ENCODE data around the gene ABCA10.

The ABCA10 gene

GRCh38 chr17:69164206-69164605, 64.4 kb downstream of the ABCA10 start:
- DNase-seq (ENCODE audit: low spot score) = no peak

- DNase-seq (ENCODE audit: low spot score) = no peak
These were observed 69.2 kb downstream of the ABCA10 start for GRCh38 chr17:69159418-69159817.

GRCh38 chr17:69154267-69154666, 74.4 kb downstream of the ABCA10 start:
- no peak for DNase-seq (ENCODE audit: low spot score)

GRCh38 chr17:69150333-69150732, 78.3 kb downstream of the ABCA10 start:
- DNase-seq (ENCODE audit: low spot score) = no peak

DNA sequence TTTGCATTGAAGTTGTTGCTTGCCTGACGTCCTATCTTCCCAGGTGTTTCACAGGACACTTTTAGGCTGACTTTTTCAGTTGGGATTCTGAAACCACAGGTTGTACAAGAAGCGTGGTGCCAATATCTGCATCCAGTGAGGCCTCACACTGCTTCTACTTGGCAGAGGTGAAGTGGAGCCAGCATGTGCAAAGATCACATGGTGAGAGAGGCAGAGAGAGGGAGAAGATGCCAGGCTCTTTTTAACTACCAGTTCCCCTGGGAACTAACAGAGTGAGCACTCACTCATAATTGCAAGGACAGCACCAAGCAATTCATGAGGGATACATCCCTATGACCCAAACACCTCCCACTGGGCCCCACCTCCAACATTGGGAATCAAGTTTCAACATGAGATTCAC, 81.2 kb downstream of the ABCA10 start:
- no peak for DNase-seq (ENCODE audit: low spot score)

GRCh38 chr17:69144331-69145255, 84.0 kb downstream of the ABCA10 start:
- DNase-seq (ENCODE audit: low spot score) = no peak

DNA sequence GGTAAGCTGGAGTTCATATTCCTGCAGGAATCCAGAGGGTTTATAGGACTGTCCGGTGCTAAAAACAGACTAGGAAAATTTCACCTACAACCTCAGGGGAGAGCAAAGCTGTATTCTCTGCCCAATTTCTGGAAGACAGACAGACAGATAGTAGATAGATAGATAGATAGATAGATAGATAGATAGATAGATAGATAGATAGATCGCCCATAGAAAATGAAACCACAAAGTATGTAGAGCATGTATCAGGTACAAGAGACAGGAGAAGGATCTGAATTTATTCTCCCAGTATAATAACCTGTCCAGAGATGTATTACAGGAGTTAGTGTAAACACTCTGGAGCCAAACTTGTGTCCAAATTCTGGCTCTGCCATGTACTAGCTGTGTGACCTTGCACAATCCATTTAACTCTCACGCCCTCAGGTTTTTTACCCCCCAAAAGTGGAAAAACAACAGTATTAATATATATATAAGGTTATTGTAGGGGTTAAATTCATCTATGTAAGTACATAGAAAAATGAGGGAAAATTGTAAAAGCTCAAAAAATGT, 84.9 kb downstream of the ABCA10 start:
- DNase-seq (ENCODE audit: low spot score) = no peak

DNA sequence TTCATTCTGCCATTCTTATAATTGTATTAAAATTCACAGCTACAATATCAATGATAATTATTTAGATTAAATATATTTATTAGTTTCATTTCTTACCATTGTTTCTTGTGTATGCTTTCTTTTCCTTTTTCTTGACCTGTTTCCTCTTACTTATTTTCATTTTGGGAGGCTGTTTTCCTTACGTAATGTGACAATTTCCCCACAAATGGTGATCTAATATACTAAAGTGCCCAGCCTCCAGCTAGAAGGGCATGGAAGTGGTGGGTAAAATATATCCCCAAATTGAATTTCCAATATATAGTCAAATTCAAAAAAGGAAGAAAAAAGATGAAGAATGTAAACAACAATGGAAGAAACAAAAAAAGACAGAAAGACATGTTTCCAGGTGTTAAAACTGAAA, 85.5 kb downstream of the ABCA10 start:
- no peak for DNase-seq (ENCODE audit: low spot score)

- no peak for DNase-seq (ENCODE audit: low spot score)
These were observed 86.3 kb downstream of the ABCA10 start for GRCh38 chr17:69142175-69142802.

DNA sequence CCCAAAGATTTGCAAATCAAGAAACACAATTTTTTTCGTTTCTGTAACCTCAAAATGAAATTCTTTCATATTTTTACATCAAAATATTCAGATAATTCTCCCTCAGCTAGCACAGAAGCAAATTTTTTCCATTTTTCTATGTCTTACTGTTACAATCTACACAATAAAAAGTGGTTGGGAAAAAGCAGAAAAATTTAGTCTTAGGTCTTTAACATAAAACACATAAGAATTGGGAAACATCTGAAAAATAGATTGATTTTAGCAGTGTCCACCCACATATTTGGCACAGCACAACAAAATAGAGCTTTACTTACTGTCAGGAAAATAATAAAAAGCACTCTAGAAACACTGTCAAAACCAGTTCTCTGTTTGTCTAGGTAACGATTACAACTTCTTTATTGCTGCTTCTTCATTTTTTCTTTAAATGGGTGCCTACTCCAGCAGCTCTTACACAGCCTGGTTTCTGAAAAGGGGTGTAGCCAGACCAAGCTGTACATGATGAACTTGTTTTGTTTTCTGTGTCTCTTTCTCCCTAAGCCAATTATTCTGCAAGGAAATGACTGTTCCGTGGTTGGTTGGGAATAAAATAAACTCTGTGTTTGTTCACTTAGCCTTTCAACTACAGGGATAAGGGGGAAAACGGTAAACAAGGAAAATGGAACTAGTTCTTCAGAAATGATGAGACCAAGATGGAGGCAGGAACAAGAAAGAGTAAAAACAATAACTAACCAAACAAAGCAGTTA, 87.0 kb downstream of the ABCA10 start, which contains the start of gene ABCA6:
Gene ABCA6 (minus strand): TSS at position 465 of the 744 bp plus-strand sequence. CDS start 1,192 bp downstream, outside the sequence.
- no peak for DNase-seq (ENCODE audit: low spot score)

GRCh38 chr17:69134112-69134511, 94.5 kb downstream of the ABCA10 start:
- DNase-seq (ENCODE audit: low spot score) = no peak

- DNase-seq (ENCODE audit: low spot score) = no peak
These were observed 97.9 kb downstream of the ABCA10 start for GRCh38 chr17:69130627-69131296.

GRCh38 chr17:69123626-69124025, 105.0 kb downstream of the ABCA10 start:
- DNase-seq (ENCODE audit: low spot score) = no peak

DNA sequence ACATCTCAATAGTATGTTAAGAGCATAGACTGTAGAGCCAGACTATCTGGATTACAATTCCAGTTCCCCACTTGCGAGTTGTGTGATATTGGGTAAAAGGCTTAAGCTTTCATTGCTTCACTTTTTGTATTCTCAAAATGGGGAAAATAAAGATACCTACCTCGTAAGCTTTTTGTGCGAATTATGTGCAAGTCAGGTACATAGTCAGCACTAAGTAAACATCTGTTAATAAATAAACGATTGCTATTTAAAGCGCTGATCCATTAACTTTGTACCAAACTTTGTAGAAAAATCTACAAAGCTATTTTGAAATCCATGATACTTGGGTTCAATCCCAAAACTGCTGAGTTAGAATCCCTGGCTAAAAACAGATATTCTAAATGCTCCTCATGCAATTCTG, 106.6 kb downstream of the ABCA10 start:
- DNase-seq (ENCODE audit: low spot score) = no peak

- DNase-seq (ENCODE audit: low spot score) = peak; percentile 58
These were observed 110.5 kb downstream of the ABCA10 start for GRCh38 chr17:69117855-69118784.

GRCh38 chr17:69111794-69112193, 116.8 kb downstream of the ABCA10 start:
- DNase-seq (ENCODE audit: low spot score) = no peak

DNA sequence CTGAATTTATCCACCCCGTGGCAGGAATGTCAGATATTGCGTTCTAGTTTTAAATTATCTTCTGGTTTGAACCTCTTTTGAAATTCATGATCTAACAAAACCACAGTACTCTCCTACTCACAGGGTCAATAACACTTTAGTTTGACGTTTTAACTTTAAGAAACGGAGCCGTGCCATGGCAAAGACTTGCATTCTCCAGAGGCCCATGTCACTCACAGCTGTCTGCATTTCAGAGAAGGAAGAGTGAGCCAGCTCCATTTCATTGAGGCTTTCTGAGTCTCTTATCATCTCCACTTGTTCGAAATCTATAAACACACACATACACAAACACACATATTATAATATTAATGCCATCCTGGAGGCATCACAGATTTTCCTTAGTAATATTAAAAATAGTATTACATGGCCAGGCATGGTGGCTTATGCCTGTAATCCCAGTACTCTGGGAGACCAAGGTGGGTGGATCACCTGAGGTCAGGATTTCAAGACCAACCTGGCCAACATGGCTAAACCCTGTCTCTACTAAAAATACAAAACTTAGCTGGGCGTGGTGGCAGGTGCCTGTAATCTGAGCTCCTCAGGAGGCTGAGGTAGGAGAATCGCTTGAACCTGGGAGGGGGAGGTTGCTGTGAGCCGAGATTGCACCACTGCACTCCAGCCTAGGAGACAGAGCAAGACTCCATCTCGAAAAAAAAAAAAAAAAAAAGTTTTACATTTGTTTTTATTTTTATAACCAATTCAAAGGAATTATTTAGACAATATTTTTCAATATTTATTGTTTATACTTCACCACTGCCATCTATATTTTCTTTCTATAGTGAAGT, 122.5 kb downstream of the ABCA10 start:
- DNase-seq (ENCODE audit: low spot score) = no peak

- no peak for DNase-seq (ENCODE audit: low spot score)
These were observed 124.9 kb downstream of the ABCA10 start for GRCh38 chr17:69103557-69104233.

- DNase-seq (ENCODE audit: low spot score) = no peak
These were observed 130.0 kb downstream of the ABCA10 start for GRCh38 chr17:69098625-69099024.

Measured in NAMALWA (cell line).